SK-N-SH treated with all-trans-retinoic acid at 6 μM for 48 hours (cell line): ENCODE data around the gene TFAP2A.

ENCODE experiments used
- ATAC-seq: fragments of 200-7000 bp; cut with Tn5 transposase; 3 replicates; pipeline ENCODE4 v1.9.1; 2020; ENCODE audit warnings: mild to moderate bottlenecking, moderate library complexity
- ARNTL ChIP-seq: fragments of 450-650 bp; formaldehyde crosslinking; IDR thresholded peaks from 2 replicates; pipeline ENCODE4 v1.5.0; 2020; ENCODE audit warnings: low read depth, mild to moderate bottlenecking, moderate library complexity, borderline replicate concordance
- BACH2 ChIP-seq: fragments of 250-450 bp; sonication (Bioruptor Pico); IDR thresholded peaks from 2 replicates; pipeline ENCODE4 v1.9.0; 2021; ENCODE audit warnings: mild to moderate bottlenecking, borderline replicate concordance
- CREB5 ChIP-seq: fragments of 250-450 bp; sonication (Bioruptor Pico); IDR thresholded peaks from 2 replicates; pipeline ENCODE4 v1.5.1; 2020; ENCODE audit warnings: low read depth, mild to moderate bottlenecking, moderate library complexity
- CSDC2 ChIP-seq: fragments of 250-450 bp; sonication (Bioruptor Pico); IDR thresholded peaks from 2 replicates; pipeline ENCODE4 v1.5.0; 2020; ENCODE audit warnings: mild to moderate bottlenecking, moderate library complexity
- CSRNP3 ChIP-seq: fragments of 250-450 bp; sonication (Bioruptor Pico); IDR thresholded peaks from 2 replicates; pipeline ENCODE4 v1.5.1; 2021; ENCODE audit warnings: mild to moderate bottlenecking, moderate library complexity
- ESRRG ChIP-seq: fragments of 250-450 bp; sonication (Bioruptor Pico); IDR thresholded peaks from 2 replicates; pipeline ENCODE4 v1.6.1; 2021; ENCODE audit warnings: mild to moderate bottlenecking
- GLIS3 ChIP-seq: fragments of 250-450 bp; sonication (Bioruptor Pico); IDR thresholded peaks from 2 replicates; pipeline ENCODE4 v1.5.0; 2020; ENCODE audit warnings: mild to moderate bottlenecking, moderate library complexity
- ISL1 ChIP-seq: fragments of 250-450 bp; sonication (Bioruptor Pico); IDR thresholded peaks from 2 replicates; pipeline ENCODE4 v2.1.2; 2022; ENCODE audit warnings: mild to moderate bottlenecking, moderate library complexity
- OSR1 ChIP-seq: fragments of 250-450 bp; sonication (Bioruptor Pico); IDR thresholded peaks from 2 replicates; pipeline ENCODE4 v1.8.0; 2022; ENCODE audit warnings: moderate library complexity, mild to moderate bottlenecking, inconsistent platforms
- PATZ1 ChIP-seq: fragments of 250-450 bp; sonication (Bioruptor Pico); IDR thresholded peaks from 2 replicates; pipeline ENCODE4 v1.8.0; 2020; ENCODE audit warnings: mild to moderate bottlenecking, moderate library complexity, borderline replicate concordance
- PPARA ChIP-seq: fragments of 250-450 bp; sonication (Bioruptor Pico); IDR thresholded peaks from 2 replicates; pipeline ENCODE4 v1.5.0; 2020; ENCODE audit warnings: mild to moderate bottlenecking, borderline replicate concordance
- RARB ChIP-seq: fragments of 250-450 bp; sonication (Bioruptor Pico); IDR thresholded peaks from 2 replicates; pipeline ENCODE4 v1.8.0; 2021; ENCODE audit warnings: mild to moderate bottlenecking, moderate library complexity
- SNAI2 ChIP-seq: fragments of 250-450 bp; sonication (Bioruptor Pico); IDR thresholded peaks from 2 replicates; pipeline ENCODE4 v1.5.0; 2020; ENCODE audit warnings: mild to moderate bottlenecking, moderate library complexity
- TCF4 ChIP-seq: fragments of 250-450 bp; sonication (Bioruptor Pico); IDR thresholded peaks from 2 replicates; pipeline ENCODE4 v1.8.0; 2021; ENCODE audit warnings: mild to moderate bottlenecking, moderate library complexity, borderline replicate concordance
- ZFP3 ChIP-seq: fragments of 250-450 bp; sonication (Bioruptor Pico); IDR thresholded peaks from 2 replicates; pipeline ENCODE4 v1.5.0; 2020; ENCODE audit warnings: mild to moderate bottlenecking, moderate library complexity
- ZNF565 ChIP-seq: fragments of 450-650 bp; formaldehyde crosslinking; conservative IDR thresholded peaks from 2 replicates; pipeline ENCODE4 v1.5.0; 2020; ENCODE audit warnings: low read depth, mild to moderate bottlenecking, moderate library complexity
- ZNF70 ChIP-seq: fragments of 450-650 bp; formaldehyde crosslinking; IDR thresholded peaks from 2 replicates; pipeline ENCODE4 v1.5.0; 2020; ENCODE audit warnings: mild to moderate bottlenecking, moderate library complexity
- TF ChIP-seq, protein P1 (sequence below): fragments of 250-450 bp; sonication (Bioruptor Pico); IDR thresholded peaks from 2 replicates; pipeline ENCODE4 v1.8.0; 2021; ENCODE audit warnings: low read depth, mild to moderate bottlenecking, moderate library complexity, borderline replicate concordance
- TF ChIP-seq, protein P2 (sequence below): fragments of 250-450 bp; sonication (Bioruptor Pico); IDR thresholded peaks from 2 replicates; pipeline ENCODE4 v1.5.0; 2020; ENCODE audit warnings: mild to moderate bottlenecking, moderate library complexity

Gene TFAP2A

GRCh38 chr6:10413850-10414738, 780 bp downstream of the TFAP2A start (continued):
- TF ChIP-seq PATZ1 (CRISPR knock-in tag), result no peak
- TF ChIP-seq CSRNP3 (CRISPR knock-in tag), result no peak
- TF ChIP-seq, protein P1, sequence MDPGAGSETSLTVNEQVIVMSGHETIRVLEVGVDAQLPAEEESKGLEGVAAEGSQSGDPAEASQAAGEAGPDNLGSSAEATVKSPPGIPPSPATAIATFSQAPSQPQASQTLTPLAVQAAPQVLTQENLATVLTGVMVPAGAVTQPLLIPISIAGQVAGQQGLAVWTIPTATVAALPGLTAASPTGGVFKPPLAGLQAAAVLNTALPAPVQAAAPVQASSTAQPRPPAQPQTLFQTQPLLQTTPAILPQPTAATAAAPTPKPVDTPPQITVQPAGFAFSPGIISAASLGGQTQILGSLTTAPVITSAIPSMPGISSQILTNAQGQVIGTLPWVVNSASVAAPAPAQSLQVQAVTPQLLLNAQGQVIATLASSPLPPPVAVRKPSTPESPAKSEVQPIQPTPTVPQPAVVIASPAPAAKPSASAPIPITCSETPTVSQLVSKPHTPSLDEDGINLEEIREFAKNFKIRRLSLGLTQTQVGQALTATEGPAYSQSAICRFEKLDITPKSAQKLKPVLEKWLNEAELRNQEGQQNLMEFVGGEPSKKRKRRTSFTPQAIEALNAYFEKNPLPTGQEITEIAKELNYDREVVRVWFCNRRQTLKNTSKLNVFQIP (CRISPR knock-in tag), result no peak

- ATAC-seq, result no peak
- TF ChIP-seq PPARA (CRISPR knock-in tag), result no peak
- no peak for TF ChIP-seq TCF4 (CRISPR knock-in tag)
- TF ChIP-seq ZFP3 (CRISPR knock-in tag), result no peak
- no peak for TF ChIP-seq ARNTL (CRISPR knock-in tag)
- no peak for TF ChIP-seq ZNF70 (CRISPR knock-in tag)
- no peak for TF ChIP-seq GLIS3 (CRISPR knock-in tag)
- no peak for TF ChIP-seq CSDC2 (CRISPR knock-in tag)
- TF ChIP-seq PATZ1 (CRISPR knock-in tag), result no peak
- TF ChIP-seq ZNF565 (CRISPR knock-in tag), result no peak
- TF ChIP-seq RARB (CRISPR knock-in tag), result no peak
- TF ChIP-seq, protein P2, sequence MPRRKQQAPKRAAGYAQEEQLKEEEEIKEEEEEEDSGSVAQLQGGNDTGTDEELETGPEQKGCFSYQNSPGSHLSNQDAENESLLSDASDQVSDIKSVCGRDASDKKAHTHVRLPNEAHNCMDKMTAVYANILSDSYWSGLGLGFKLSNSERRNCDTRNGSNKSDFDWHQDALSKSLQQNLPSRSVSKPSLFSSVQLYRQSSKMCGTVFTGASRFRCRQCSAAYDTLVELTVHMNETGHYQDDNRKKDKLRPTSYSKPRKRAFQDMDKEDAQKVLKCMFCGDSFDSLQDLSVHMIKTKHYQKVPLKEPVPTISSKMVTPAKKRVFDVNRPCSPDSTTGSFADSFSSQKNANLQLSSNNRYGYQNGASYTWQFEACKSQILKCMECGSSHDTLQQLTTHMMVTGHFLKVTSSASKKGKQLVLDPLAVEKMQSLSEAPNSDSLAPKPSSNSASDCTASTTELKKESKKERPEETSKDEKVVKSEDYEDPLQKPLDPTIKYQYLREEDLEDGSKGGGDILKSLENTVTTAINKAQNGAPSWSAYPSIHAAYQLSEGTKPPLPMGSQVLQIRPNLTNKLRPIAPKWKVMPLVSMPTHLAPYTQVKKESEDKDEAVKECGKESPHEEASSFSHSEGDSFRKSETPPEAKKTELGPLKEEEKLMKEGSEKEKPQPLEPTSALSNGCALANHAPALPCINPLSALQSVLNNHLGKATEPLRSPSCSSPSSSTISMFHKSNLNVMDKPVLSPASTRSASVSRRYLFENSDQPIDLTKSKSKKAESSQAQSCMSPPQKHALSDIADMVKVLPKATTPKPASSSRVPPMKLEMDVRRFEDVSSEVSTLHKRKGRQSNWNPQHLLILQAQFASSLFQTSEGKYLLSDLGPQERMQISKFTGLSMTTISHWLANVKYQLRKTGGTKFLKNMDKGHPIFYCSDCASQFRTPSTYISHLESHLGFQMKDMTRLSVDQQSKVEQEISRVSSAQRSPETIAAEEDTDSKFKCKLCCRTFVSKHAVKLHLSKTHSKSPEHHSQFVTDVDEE (CRISPR knock-in tag), result no peak
- no peak for TF ChIP-seq BACH2 (CRISPR knock-in tag)
- no peak for TF ChIP-seq ESRRG (CRISPR knock-in tag)
- no peak for TF ChIP-seq OSR1 (CRISPR knock-in tag)
- TF ChIP-seq CSRNP3 (CRISPR knock-in tag), result no peak
- TF ChIP-seq CREB5 (CRISPR knock-in tag), result no peak
- no peak for TF ChIP-seq ISL1
- no peak for TF ChIP-seq SNAI2
Measured at GRCh38 chr6:10413262-10413849, 1.5 kb downstream of the TFAP2A start.
